HG03135 (cell line): ENCODE data around the gene FGFR4.
"Not testable (repeated sequence)": the region's sequence is repeated elsewhere in the genome, so short reads cannot be mapped to it uniquely, and the experiment has no call there.

Experiments used
- ATAC-seq: cut with Tn5 transposase; IDR thresholded peaks from one replicate; pipeline ENCODE4 v1.9.1; 2021; ENCODE audit warnings: mild to moderate bottlenecking, moderate library complexity; ENCODE audit not compliant: unreplicated experiment

The FGFR4 gene

DNA sequence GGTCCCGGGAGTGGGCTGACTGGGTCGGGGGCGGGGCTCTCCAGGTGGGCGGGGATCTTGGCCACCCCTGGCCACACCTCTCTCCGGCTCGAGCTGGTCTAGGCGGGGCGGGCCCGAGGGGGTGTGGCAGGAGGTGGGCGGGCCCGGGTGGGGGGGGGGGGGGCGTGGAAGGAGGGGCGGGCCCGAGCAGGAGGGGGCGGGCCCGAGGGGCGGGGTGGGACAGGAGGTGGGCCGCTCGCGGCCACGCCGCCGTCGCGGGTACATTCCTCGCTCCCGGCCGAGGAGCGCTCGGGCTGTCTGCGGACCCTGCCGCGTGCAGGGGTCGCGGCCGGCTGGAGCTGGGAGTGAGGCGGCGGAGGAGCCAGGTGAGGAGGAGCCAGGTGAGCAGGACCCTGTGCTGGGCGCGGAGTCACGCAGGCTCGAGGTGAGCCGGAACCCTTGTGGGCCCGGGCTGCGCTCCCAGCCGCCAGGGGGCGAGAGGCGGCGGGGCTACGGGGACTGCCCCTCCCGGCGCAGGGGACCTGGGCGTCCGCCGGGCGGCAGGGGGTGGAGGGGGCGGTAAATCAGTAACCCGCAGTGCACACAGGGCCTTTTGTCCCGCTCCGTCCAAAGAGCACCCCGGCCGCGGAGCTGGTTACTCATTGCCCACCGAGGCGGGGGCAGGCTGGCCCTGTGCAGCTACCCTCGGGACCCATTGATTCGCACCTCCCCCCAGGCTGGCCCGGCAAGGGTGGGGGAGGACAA is at the start of gene FGFR4:
Gene FGFR4 (plus strand): TSS at position 262 of the 744 bp plus-strand sequence. CDS start 2,688 bp downstream, outside the sequence.
- peak; percentile 70 for ATAC-seq

DNA sequence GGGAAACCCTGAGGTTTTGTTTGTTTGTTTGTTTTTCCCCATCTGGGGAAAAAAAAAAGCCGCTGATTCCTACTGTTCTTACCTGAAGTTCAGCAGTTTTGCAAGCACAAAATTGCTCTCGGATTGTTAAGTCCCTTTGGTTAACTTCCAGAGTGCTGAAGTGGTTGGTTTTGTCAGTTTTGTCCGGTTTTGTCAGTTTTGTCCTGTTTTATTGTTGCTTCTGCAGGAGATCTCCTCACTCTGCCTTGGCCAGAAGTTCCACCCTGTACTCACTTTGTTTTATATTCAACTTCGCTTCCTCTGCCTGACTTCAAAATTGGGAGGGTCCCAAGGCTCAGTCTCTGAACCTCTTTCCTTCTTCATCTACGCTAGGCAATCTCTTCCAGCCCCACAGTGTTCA is 49.8 kb upstream of the FGFR4 start:
- ATAC-seq = no peak

DNA sequence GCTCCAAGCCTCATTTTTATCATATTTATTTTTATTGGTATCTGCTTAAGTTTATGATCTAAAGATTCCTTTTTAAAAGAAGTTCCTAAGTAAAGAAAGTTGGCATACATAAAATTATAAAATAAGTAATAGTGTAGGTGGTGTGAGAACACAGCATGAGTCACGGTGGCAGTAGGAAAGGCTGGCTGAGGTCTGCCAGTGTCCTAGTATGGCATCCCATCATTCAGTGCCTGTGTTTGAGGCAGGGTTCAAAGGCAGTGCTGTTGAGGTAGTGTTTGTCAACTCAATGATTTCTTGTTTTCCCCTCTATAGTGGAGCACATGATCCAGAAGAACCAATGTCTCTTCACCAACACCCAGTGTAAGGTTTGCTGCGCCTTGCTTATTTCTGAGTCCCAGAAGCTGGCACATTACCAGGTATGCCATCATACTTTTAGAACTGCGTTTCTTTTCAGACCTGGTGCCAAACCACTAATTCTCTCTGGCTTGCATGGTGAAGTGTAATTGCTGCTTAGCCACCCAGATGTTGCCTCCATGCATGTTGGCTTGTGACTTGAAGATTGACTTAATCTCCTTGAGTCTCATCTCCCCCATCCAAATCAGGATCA is 45.8 kb upstream of the FGFR4 start:
- no peak for ATAC-seq

DNA sequence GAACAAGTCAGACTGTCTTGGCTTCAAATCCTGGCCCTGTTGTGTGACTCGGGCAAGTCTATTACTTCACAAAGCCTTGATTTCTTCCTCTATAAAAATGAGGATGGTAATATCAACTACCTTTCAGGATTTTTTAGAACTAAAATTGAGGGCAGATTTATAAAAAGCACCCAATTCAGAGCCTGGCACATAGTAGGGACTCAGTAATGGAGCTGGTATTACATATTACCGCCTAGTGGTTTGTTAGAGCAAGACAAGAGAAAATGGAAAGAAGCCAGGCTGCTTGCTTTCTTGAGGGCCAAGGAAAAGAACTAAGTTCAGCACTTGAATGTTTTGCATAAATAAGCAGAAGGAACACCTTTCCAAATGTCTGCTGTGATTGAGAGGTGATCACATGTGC is 44.8 kb upstream of the FGFR4 start:
- no peak for ATAC-seq

DNA sequence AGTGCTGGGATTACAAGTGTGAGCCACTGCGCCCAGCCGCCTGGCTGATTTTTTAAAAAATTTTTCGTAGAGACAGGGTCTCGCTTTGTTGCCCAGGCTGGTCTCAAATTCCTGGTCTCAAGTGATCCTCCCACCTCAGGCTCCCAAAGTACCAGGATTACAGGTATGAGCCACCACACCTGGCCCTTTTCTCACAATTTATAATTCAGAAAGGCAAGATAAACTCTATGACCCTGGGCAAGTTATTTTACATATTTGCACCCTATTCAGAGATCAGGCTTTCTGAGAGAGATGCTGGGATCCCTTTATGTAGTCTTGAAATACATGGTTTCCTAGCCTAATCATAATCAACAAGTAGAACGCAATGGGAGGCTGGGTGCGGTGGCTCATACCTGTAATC is 43.6 kb upstream of the FGFR4 start:
- no peak for ATAC-seq

DNA sequence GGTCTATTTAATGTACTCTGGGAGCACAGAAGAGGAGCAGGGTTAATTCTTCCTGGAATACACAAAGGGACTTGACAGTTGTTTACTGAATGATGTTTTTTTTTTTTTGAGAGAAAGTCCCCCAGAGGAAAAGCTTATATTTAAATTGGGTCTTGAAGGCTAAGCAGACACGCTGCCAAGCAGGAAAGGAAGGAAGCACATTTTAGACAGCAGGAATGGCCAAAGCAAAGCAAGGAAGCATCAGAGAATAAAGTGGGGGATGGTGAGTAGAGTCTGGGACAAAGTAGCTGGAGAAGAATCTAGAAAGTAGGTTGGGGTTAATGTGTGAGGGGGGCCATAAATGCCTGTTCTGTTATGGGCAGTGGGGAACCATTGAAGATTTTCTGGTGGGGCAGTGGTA is 42.8 kb upstream of the FGFR4 start:
- ATAC-seq = no peak

DNA sequence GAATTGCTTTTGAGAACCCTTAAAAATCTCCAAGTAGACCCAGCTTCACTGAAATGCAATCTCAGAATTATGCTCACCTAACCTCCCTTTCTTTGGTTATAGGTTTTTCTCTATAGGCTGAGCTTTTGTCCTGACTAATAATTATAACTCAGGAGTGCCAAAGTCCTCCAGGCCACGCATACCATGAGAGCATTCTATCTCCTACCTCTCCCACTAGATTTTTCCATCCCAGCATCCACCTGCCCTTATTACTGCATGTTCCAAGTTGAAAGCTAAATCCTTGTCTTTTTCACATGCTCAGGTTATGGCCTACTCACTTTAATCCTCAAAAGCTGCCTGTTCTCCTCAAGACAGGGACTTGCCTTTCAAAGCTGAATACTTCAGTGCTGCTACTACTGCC is 42.1 kb upstream of the FGFR4 start:
- no peak for ATAC-seq

DNA sequence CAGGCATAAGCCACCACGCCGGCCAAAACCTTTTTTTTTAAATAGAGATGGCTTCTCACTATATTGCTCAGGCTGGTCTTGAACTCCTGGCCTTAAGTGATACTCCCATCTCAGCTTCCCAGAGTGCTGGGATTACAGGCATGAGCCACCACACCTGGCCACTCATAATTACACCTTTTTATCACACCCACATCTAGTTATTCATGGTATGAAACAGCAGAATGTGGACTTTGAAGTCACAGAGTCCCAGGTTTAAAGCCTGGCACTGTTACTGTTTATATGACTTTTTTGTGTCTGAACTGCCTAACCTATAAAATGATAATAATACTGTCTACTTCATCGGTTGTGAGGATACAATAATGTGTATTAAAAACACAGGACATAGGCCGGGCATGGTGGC is 41.1 kb upstream of the FGFR4 start:
- no peak for ATAC-seq

DNA sequence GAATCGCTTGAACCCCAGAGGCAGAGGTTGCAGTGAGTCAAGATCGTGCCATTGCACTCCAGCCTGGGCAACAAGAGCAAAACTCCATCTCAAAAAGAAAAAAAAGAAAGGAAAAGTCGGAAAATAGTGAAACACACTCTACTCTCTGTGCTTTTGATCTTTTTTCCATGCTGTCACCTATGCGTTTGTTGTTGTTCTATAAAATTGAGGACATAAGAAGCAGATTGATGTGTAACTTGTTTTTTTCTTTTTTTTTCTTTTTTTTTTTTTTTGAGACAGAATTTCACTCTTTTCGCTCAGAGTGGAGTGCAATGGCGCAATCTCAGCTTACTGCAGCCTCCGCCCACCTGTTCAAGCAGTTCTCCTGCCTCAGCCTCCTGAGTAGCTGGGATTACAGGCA is 38.2 kb upstream of the FGFR4 start:
- ATAC-seq = not testable (repeated sequence)

DNA sequence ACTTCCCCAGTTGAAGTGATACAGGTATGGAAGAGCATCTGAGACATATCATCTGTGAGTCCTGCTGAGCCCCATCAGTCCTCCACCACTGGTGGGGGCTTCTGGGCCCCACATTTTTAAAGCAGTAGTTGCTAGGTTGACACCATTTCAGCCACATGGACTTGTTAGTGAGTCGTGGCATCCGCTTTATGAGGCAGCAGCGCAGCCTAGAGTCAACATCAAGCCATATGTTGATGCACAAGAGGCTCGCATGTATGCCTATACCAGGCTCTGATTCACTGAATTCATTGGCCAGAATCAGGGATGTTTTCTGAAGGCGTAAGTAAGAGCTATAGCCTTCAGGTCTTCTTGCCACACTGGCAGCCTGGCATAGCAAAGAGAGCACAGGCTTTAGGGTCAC is 37.4 kb upstream of the FGFR4 start:
- ATAC-seq = no peak

DNA sequence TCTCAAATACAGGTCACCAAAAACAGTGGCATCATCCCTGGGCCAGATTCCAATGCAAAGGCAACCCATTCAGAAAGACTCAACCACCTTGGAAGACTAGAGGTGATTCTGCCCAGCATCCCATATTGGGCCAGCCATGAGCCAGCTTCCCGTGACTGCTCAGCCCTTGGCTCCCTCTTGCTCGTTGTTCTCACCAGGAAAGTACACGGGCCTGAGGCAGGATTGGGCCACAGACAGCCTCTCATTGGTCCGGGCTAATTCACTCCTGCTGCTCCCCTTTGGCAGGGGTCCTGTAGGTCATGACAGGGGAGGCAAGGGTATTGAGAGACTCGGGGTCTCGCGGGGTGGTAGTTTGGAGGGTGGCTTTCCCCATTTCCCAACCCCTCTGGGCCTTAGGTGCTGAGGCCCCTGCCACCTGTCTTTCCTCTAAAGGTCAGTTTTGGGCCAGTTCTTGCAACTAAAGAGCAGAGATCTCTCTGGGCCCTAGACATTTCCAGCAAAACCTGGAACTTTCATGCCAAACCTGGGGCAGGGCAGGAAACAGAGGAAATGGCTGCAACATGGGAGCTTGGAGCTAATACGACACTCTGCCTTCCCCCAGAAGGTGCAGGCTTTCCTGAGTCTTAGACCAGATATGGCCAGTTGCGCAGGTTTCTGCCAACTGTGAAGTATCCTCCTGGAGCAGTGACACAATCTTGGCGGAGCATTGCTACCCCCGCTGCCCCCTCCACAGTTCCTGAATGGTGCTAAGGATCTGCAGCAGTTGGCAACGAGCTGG is 22.0 kb upstream of the FGFR4 start:
- no peak for ATAC-seq

DNA sequence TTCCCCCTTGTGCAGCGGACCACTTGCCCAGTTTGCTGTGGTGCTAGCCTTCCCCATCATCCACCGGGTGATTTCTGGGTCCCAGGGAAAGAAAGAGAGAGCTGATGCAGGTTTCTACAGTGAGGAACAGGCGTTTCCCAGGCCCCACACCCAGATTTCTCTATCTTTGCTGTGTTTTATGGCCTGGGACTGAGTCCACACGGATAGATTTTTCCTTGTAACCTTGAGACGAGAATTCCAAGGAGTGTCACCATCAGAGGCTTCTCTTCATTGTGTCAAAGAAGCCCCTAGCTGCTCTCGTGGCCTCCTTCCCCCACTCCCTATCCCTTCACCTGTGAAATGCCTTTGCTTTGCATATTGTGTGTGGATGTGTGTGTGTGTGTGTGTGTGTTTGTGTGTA is 21.2 kb upstream of the FGFR4 start:
- ATAC-seq = no peak

DNA sequence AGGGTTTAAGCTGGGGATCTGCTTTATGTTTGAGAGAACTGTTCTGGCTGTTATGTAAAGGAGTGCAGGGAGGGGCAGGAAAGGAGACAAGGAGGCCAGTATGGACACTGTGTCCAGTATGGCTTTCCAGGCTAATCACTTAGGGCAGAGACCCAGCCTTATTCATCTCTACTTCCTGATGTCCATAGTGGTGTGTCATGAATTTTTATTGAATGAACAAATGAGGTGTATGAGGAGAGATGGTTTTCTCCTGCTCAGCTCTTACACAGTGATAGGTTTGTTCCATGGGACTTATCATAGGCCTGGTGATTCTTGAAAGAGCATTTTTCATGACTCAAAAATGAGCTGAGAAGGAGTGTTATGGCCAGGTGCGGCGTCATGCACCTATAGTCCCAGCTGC is 20.5 kb upstream of the FGFR4 start:
- no peak for ATAC-seq

DNA sequence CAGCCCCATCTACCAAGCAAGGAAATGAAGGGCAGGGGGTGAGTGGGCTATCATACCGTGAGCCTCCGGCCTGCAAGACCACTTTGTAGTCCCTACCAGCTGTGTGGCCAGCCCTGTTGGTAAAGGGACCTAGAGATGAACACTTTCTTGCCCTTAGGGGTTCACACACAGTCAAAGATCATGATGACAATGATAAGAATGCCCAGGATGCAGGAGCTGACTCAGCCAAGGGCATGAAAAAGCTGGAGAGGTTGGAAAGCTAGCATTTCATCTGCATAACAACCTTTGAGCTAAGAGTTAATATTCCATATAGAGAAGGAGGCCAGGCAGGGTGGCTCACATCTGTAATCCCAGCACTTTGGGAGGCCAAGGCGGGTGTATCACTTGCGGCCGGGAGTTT is 19.2 kb upstream of the FGFR4 start:
- ATAC-seq = no peak

DNA sequence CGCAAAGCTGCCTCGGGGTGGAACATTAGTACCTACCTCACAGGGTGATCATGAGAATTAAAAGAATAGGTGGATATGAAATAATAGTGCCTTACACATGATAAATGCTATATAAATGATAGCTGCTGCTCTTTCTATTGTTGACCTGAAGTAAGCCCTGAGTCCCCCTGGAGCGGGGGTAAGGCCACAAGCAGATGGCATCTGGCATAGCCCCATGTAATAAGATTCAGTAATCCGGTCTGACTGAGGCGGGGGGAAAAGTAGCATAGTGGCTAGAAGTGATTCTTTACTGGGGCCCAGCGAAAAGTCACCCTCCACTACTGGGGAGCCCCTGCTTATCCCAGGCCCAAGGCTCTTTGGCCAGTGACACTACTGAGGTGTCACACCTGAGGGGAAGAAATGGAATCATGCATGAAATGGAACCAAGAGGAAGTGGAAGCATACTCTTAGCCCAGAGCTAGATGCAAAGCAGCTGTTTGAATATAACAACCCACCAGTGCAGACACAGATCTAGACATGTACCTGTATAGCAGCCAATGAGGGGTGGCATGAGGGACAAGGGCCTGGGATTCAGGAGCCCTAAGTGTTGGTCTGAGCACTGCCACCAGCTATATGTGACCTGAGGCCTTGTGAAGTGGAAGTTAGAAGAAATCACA is 16.1 kb upstream of the FGFR4 start:
- ATAC-seq = no peak

DNA sequence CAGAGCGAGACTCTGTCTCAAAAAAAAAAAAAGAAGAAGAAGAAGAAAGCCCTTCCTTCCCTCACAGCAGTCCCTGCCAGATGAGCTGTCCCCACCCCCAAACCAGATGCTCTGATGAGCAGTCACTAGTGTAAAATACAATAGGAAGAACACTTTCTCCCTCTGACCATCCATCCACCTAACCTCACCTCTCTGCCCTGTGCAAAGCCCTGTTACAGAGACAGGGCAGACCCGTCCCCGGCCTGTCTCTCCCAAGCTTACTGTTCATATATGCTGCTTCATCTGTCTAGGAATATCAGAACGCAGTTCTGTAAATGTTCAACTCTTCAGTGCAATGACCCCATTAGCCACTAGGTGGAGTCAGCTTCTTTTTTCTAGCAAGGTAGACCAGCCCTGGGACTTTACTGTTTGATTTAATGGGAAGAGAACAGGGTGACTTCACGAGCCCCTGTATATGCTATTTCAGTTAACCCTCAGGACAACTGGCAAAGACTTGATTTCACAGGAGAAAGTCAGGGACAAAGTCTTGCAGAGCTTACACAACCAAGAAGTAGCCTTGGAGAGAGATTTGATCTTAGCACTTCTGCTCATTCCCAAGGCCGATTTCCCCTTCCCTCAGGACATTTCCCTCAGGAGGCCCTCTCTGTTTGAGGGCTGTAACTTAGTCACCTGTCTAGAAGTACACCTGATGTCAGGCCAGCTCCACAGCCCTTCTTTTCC is 14.9 kb upstream of the FGFR4 start:
- ATAC-seq = peak; percentile 68

DNA sequence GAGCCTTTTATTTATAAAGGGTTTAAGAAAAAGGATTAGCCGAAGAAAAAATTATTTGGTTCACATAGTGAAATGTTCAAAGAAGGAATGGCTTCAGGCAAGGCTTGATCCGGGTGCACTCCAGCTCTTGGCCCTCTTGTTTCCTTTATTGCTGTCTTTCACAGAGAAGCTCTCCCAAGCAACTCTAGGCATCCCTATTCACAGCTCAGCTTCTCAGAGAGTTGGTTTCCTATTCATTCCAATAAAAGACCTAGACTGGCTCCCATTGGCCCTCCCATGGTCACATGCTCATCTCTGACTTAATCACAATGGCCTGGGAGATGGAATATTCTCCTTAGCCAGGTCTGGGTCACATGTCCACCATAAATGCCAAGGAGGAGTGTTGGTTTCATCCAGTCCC is 9.4 kb upstream of the FGFR4 start:
- ATAC-seq = no peak

DNA sequence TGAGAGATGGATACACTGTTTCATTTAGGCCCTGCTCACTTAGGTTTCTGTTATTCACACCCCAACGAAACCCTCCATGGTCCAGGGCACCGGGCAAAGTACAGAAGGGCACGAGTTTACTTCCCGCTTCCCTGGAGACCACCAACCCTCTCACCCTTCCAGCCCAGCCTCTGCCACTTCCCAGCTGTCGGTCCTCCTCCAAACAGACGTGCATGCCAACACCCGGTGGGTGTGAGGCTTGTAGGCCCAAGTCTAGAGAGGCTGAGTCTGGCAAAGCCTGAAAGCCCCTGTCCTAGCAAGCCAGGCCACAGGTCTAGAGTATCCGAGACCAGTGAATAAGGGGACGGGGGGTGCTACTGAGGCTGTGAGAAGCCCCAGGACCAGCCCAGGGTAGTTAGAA is 7.1 kb upstream of the FGFR4 start:
- no peak for ATAC-seq

DNA sequence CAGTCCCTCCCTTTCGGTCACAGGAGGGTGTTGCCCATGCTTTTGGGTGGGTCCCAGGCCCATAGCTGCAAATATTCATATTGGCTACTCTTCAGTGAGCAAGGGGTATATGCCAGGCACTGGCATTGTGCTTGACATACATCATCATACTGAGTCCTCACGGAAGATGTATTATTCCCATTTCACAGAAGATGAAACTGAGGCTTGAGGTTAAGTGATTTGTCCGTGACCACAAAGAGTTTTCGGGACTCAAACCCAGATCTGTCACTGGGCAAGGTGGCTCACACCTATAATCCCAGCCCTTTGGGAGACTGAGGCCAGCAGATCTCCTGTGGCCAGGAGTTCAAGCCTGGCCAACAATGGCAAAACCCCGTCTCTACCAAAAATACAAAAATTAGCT is 6.5 kb upstream of the FGFR4 start:
- no peak for ATAC-seq

DNA sequence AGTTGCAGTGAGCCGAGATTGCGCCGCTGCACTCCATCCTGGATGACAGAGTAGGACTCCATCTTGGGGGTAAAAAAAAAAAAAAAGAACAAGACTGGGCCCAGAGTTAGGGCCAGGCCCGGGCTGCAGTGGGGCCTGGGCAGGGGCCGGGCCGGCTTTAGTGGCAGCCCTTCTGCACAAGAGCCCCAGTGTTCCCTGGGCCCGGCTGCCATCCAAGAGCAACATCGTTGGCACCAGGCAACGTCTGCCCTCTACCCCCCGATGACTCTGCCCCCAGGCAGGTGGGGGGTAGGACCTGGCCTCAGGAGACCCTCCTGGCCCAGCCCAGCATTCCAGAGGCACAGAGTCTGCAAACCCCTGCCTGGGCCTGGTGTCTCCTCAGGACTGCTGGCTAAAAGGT is 4.9 kb upstream of the FGFR4 start:
- ATAC-seq = no peak

DNA sequence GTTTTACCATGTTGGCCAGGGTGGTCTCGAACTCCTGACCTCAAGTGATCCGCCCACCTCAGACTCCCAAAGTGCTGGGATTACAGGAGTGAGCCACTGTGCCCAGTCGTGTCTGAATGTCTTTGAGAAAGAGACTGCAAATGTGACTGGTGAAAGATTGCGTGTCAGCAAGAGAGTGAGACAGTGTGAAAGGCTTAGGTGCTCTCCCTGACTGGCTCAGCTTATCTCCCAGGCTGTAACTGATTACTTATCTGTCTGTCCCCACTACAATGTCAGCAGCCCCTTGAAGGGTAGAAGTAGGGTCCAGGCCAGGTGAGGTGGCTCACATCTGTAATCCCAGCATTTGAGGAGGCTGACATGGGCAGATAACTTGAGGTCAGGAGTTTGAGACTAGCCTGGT is 3.4 kb upstream of the FGFR4 start:
- no peak for ATAC-seq
